NCI-H1417 (cell line): ENCODE measurements around the gene PFDN6.
"Not testable (repeated sequence)": the region's sequence is repeated elsewhere in the genome, so short reads cannot be mapped to it uniquely, and the experiment has no call there.

Source experiments
- DNase-seq, 3 experiments: peaks; one replicate each; lab custom pipeline; 2025; lab: John Stamatoyannopoulos, UW

The PFDN6 gene

DNA sequence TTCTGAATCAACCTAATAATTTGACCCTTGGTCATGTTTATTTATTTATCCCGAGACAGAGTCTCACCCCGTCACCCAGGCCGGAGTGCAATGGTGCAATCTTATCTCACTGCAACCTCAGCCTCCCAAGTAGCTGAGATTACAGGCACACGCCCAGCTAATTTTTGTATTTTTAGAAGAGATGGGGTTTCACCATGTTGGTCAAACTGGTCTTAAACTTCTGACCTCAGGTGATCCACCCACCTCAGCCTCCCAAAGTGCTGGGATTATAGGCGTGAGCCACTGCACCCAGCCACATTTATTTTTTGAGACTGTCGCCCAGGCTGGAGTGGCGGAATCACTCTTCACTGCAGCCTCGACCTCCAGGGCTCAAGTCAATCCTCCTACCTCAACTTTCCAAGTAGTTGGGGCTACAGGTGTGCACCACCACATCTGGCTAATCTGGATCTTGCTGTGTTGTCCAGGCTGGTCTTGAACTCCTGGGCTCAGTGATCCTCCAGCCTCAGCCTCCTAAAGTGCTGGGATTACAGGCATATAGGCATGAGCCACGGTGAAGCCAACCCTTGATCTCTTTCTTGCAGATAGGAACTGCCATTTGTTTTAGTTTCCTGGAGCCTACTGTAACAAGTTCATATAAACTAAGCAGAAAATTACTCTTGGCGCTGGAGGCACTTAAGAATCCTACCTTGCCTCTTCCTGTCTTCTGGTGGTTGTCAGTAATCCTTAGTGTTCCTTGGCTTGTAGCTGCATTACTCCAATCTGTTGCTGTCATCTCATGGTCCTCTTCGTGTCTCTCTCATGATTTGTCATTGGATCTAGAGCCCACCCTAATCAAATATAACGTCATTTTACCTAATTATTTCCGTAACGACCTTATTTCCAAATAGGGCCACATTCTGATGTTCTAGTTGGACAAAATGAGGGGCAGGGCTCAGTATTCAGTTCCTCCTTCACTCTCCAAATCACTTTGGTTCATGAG is 15.2 kb upstream of the PFDN6 start:
- DNase-seq: no peak

DNA sequence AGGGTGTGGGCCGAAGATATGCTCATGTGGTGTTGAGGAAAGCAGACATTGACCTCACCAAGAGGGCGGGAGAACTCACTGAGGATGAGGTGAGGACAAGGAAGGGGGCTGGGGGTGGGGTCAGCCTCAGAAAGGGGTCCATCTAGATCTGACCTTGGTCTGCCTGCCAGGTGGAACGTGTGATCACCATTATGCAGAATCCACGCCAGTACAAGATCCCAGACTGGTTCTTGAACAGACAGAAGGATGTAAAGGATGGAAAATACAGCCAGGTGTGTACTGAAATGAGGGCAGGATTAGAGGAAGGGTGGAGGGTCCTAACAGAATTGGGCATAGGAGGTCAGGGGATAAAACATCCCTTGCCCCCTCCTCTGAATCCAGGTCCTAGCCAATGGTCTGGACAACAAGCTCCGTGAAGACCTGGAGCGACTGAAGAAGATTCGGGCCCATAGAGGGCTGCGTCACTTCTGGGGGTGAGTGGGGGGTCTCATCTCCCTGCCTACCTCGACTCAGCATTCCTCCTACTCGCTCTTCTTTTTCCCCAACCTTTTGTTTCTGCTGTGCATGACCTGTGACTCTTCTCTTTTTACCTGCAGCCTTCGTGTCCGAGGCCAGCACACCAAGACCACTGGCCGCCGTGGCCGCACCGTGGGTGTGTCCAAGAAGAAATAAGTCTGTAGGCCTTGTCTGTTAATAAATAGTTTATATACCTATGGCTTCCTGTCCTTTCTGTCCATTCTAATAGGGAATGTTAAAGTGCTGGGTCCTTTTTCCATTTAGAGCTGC is 13.4 kb upstream of the PFDN6 start:
- DNase-seq: peak in 1 of 3 experiments; percentile 36

DNA sequence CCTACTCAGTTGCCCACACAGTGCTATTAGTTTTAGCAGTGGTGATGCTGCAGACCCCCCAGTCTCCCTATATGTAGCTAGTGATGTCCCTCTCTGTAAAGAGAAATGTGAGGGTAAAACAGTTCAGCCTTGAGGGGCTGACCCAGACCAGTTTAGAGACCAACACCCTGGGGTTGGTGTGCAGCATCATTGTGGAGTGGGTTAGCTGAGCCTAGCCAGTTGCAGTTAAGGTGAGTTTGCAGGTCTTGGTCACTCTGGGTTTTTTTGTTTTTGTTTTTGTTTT is 12.9 kb upstream of the PFDN6 start:
- no peak for DNase-seq

DNA sequence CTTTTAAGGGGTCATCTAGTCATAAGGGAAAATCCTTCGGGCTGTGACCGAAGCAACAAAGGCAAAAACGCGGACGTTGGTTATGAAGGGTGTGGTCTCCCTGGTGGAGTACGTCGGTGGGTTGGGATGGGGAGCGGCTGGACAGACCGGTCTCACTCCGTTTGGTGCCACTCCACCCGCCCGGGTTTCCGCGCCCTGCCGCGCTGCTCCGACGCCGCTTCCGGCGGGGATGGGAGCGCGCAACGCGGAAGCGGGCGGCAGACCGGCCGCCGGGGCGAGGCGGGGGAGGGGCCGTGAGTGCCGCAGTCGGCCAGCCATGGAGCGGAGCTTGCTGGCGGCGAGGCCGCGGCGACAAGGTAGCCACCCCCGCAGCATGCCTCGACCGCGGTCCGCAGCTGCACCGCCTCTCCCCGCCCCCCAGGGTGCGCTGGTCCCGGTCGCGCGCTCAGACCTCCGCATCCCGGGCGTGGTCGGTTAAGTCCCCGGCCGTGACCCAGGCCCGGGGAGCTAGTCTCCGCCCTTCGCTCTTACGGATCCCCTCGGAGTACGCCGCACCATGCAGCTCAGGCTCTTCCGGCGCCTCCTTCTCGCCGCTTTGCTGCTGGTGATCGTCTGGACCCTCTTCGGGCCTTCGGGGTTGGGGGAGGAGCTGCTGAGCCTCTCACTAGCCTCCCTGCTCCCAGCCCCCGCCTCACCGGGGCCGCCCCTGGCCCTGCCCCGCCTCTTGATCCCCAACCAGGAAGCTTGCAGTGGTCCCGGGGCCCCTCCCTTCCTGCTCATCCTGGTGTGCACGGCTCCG is 12.3 kb upstream of the PFDN6 start, which contains the start of gene B3GALT4:
Gene B3GALT4 (plus strand): TSS at position 260 of the 799 bp plus-strand sequence. CDS start 297 bp downstream, at position 557.
- DNase-seq: peak; percentile 74 to 90 (median 76)

DNA sequence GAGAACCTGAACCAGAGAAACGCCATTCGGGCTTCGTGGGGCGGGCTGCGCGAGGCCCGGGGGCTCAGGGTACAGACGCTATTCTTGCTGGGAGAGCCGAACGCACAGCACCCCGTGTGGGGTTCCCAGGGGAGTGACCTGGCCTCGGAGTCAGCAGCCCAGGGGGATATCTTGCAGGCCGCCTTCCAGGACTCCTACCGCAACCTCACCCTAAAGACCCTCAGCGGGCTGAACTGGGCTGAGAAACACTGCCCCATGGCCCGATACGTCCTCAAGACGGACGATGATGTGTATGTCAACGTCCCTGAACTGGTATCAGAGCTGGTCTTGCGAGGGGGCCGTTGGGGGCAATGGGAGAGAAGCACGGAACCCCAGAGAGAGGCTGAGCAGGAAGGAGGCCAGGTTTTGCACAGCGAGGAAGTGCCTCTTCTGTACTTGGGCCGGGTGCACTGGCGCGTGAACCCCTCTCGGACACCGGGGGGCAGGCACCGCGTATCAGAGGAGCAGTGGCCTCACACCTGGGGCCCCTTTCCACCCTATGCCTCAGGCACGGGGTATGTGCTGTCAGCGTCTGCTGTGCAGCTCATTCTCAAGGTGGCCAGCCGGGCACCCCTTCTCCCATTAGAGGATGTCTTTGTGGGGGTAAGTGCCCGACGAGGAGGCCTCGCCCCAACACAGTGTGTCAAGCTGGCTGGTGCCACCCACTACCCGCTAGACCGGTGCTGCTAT is 11.6 kb upstream of the PFDN6 start:
- DNase-seq: peak in 1 of 3 experiments; percentile 22

DNA sequence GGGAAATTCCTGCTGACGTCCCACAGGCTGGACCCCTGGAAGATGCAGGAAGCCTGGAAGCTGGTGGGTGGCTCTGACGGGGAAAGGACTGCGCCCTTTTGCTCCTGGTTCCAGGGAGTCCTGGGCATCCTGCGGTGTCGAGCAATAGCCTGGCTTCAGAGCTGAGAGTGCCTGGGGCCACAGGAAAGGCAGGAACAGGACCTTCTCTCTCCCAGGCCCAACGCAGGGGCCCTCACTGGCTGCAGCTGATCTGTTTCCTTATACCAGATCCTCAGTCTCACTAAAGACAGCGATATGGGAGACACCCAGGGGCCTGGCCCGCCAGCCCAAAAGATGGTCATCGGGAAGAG is 11.0 kb upstream of the PFDN6 start:
- no peak for DNase-seq

DNA sequence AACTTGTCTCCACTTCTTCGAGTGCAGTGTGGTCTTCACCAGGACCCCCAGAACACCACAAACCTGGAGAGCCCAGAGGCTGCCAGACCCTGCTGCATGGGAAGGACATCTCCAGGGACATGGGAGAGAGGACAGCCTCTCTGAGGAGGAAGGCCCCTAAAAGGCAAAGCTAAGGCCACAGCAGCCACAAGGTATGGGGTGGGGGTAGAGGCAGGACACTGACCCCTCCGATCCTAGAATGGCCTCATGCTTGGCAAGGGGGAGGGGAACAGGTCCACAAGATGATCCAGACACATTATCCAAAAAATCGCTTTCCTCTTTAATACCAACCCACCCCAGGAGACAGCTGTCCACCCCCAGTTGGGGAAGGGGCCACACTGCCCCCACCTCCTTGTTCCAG is 10.6 kb upstream of the PFDN6 start:
- no peak for DNase-seq

DNA sequence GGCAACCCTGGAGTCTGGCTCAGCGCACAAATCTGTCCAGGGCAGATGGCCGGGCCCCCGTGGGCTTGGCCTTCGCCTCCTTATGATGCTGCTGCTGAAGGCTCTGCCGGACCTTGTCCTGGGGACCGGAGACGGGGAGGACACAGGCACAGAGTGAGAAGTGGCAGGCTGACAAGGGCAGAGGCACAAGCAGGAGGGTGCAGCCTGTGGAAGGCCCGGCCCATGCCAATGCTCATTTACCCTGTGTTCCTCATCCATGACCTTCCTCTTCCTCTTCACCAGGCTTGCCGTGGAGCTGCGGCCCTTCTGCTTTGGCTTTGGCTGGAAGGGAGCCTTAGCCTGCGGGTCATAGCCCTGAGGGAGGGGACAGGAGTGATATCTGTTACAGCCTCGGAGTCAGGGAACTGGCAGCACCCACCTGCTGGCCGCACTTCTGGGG is 10.1 kb upstream of the PFDN6 start:
- DNase-seq: no peak

DNA sequence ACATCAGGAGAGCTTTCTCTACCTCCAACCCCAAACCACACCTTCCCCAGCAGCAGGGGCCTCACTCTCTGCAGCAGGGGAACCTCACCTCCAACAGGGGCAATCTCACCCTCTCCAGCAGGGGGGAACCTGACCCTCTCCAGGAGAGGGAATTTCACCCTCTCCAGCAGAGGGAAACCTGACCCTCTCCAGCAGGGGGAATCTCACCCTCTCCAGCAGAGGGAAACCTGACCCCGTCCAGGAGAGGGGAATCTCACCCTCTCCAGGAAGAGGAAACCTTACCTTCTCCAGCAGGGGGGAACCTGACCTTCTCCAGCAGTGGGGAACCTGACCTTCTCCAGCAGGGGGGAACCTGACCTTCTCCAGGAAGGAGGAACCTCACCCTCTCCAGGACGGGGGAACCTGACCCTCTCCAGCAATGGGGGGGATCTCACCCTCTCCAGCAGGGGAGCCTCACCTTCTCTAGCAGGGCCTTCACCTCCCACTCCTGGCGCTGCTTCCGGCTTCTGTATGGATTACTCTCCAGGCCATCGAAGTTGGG is 9.4 kb upstream of the PFDN6 start:
- DNase-seq: peak; percentile 11 to 27 (median 16)

DNA sequence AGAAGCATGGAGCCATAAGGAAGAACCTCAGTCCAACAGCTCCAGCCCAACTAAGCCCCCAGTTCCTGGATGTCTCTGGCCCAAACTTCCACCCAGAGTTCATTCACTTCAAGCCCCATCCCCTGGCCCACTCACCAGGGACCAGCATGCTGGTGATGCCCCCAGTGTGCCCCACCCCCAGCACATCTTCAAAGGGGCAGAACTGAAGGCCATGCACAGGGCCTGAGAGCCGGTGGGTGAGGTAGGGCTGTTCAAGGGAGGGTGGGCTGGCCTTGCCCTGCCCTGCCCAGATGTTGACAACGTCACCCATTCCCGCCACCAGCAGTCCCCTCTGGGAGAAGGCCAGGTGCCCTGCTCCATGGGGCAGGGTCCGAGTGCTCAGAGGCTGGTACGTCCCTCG is 8.9 kb upstream of the PFDN6 start:
- DNase-seq: no peak

DNA sequence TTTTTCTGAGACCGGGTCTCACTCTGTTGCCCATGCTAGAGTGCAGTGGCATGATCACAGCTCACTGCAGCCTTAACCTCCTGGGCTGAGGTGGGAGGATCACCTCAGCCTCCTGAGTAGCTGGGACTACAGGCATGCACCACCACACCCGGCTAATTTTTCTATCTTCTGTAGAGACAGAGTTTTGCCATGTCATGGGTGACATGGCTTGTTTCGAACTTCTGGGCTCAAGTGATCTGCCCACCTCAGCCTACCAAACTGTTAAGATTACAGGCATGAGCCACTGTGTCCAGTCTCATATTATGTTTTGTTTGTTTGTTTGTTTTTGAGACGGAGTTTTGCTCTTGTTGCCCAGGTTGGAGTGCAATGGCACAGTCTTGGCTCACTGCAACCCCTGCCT is 4.2 kb upstream of the PFDN6 start:
- not testable (repeated sequence) for DNase-seq

DNA sequence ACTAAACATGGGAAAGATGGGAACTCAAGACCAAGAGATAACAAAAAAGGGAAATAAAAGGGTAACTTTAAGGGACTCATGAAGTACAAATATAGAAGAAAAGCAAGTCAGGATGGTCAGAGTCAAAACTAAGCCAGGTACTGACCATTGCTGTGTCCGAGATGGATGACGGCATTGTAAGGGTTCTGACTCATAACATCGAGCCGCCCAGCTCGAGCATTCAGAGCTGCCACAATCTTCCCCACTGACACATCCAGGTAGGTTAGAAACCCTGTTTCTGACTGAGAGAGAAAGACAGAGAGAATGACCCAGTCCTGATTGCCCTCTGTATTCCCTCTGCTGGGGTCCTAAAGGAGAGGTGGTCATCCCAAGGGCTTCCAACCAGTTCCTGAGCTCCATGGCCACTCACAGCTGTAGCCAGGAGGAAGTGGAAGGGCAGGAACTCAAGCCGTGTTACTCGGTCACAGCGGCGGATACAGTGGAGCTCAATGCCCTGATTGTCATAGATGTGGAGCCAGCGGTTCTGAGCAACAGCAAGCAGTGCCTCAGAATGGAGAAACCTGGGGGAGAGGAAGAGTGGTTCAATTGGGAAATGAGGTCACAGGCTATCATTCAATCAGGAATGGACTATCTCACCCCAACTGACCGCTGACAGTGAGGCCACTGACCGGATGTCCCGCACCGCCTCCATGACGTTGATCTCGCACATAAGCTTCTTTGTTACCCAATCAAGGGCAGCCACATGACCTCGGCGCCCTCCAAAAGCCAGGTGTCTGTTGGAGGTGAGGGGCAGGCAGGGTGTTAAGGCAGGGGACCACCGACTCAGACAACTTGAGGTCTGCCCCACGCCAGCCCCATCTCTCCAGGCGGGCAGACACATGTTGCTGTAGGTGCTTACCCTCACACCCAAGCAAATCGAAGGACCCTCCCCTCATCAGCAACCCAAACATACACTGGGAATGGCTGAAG is 2.2 kb upstream of the PFDN6 start:
- no peak for DNase-seq

DNA sequence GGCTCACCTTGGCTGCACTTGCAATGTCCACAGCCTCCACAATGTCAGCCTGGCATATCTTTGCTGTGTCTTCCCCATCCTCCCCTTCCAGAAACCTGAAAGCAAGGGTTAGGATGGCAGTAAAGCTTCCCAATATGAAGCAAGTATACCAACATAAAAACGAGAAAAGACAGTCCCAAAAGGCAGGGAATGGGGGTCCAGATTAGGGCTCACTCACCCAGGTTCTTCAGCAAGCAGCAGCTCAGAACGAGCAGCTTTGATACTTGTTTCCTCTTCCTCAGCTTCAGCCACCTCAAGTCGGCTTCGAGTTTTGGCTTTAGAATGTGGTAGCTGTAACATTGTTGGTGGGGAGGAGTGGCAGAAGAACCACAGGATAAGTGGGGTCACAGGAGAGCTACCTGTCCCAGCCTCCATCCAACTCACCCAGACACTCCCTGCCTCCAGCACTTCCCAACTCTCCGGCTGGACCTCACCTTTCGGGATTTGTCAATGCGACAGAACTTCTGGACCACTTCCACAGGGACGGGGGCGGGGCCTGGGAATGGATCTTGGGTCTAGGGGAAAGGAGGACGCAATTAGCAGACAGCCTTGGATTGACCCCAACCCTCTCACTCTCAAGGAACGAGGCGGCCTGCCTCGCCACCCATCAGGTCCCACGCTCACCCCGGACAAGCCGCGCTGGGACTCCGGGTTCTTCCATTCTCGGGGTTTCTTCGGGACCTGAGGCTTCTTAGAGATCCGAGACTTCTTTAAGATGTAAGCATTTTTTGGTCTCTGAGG is 1.1 kb upstream of the PFDN6 start:
- DNase-seq: no peak

DNA sequence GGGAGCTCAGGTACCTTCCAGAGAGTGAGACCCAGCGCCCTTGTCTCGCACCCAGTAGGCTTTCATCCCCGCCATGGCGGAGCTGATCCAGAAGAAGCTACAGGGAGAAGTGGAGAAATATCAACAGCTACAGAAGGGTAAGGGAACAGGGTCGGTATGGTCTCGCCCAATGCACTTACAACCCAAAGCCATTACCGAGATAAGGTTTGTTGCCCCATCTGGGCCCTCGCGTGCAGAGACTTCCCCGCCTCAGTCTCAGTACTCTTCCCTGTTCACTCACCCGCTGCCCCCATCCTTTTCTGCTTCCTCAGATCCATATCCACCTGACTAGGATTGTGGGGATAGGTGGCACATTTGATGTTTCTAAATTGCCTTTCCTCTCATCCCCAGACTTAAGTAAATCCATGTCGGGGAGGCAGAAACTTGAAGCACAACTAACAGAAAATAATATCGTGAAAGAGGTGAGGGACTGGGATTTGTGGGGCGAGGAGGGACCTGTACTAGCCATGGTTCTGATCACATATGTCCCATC is 449 bp downstream of the PFDN6 start:
- no peak for DNase-seq

DNA sequence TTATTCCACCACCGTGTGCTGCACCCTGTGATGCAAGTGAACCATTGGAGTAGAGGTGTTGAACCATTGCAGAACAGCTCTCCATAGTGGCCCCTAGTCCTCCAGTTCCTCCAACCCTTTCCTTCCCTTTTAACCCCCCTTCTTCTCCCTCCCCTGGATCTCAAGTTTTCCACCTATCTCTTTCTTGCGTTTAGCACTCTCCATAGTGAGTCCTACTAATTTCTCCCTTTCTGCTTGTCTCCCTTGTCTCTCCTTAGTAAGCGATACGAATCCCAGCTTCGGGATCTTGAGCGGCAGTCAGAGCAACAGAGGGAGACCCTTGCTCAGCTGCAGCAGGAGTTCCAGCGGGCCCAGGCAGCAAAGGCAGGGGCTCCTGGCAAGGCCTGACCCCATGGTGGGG is 1.1 kb downstream of the PFDN6 start:
- no peak for DNase-seq

DNA sequence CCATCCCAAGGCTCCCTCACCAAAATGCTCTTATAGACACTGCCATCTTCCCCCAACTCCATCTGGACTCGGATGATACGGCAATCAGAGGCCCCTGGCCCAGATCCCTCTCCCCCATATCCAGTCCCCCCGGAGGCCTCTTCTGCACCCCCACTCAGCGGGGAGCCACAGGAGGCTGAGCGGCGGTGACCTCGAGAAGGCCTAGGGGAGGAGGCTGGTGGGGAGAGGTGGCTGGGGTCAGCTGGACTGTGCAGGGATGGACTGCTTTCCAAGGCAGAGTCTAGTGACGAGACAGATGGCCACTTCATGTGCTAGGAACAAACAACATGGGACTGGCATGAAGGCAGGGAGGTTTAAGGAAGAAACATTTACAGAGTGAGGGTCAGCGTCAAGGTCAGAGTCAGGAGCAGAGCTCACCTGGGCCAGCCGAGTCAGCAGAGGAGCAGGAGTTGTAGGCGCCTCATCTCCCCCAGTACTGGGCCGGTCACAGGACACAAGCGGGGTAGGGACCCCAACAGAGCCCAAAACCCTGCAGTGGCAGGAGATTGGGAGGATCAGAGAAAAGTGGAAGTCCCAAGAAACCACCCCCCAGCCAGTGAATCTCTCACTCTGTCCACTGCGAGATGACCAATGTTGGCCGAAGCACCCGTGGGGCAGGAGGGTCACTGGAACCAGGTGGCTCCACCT is 3.7 kb downstream of the PFDN6 start:
- no peak for DNase-seq

DNA sequence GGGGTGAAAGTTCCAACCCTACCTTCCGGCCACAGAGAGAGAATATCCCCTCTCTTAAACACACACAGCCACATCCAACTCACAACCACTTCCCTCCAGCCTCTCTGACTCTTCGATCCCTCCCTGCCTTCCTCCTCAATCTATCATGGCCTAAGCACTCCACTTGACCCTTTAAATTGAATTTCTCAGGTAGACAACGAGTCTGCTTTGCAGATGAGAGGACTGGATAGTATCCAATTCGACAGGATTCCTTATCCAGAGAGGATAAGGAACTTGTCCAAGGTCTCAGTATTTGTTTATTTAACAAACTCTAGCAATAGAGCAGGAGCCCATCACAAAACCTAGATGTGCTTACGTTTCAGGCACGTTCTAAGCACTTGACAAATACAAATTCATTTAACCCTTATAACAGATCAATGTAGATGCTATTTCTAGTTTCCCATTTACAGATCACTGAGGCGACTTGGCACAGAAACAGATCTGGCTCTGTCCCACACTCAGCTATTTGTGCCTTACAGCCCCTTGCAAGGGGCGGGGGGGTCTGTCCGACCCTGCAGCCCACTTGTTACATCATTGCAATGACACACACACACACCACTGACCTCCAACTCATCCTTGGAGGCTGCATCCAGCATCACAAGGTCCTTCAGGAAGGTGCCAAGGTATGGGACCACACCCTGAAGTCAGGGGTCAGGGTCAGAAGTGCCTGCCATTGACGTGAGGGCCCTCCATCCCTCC is 4.9 kb downstream of the PFDN6 start:
- DNase-seq: no peak
